MM.1S (cell line): ENCODE measurements around the gene SENP1.

Source experiments
- EZH2 ChIP-seq: fragments of 300-600 bp; sonication (generic); optimal IDR thresholded peaks from 2 replicates; pipeline ENCODE3; 2017; ENCODE audit warnings: low read depth, mild to moderate bottlenecking, antibody characterized with exemption, low read length, mixed read lengths
- EZH2phosphoT487 ChIP-seq: fragments of 300-600 bp; sonication (generic); IDR thresholded peaks from 2 replicates; pipeline ENCODE4 v1.6.1; 2018; ENCODE audit warnings: antibody characterized with exemption, low read length
- TF ChIP-seq, protein P1 (sequence below): fragments of 300-600 bp; sonication (generic); IDR thresholded peaks from 2 replicates; pipeline ENCODE4 v1.5.1; 2016; ENCODE audit warnings: antibody characterized with exemption, low read length, mixed read lengths

DNA sequence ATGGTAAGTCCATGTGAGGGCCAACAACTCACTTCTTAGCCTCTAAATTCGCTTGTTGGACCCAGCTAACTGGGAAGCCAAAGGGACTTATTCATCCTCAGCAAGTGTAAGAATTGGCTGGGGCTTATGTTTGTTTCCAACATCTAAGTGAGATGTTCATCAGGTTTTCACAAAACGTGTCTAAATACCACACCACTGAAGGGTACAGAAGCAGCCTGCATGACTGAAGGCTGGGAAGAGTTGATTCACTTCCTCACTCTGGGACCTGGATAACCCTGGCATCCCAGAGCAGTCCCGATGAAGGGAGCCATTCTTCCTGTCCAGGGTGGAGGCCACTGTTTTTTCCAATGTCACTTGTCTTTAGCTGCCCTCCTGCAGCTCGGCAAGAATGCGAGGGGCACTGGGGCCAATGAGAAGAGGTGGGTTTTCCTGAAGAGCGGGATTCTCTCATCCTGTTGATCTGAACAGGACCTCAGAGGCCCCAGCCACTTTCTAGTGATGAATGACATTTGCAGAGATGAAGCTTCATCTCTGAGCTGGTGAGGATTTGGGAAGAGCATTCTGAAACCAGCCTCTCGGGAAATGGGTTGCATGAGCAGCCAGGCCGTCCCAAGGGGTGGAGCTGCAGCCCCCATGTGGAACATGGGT, 89.4 kb downstream of the SENP1 start:
- TF ChIP-seq, protein P1, sequence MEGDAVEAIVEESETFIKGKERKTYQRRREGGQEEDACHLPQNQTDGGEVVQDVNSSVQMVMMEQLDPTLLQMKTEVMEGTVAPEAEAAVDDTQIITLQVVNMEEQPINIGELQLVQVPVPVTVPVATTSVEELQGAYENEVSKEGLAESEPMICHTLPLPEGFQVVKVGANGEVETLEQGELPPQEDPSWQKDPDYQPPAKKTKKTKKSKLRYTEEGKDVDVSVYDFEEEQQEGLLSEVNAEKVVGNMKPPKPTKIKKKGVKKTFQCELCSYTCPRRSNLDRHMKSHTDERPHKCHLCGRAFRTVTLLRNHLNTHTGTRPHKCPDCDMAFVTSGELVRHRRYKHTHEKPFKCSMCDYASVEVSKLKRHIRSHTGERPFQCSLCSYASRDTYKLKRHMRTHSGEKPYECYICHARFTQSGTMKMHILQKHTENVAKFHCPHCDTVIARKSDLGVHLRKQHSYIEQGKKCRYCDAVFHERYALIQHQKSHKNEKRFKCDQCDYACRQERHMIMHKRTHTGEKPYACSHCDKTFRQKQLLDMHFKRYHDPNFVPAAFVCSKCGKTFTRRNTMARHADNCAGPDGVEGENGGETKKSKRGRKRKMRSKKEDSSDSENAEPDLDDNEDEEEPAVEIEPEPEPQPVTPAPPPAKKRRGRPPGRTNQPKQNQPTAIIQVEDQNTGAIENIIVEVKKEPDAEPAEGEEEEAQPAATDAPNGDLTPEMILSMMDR = no peak
- TF ChIP-seq EZH2 (no peak), EZH2phosphoT487 (no peak)
